Measurements from ENCODE around the gene SCN2B.

Gene SCN2B

DNA sequence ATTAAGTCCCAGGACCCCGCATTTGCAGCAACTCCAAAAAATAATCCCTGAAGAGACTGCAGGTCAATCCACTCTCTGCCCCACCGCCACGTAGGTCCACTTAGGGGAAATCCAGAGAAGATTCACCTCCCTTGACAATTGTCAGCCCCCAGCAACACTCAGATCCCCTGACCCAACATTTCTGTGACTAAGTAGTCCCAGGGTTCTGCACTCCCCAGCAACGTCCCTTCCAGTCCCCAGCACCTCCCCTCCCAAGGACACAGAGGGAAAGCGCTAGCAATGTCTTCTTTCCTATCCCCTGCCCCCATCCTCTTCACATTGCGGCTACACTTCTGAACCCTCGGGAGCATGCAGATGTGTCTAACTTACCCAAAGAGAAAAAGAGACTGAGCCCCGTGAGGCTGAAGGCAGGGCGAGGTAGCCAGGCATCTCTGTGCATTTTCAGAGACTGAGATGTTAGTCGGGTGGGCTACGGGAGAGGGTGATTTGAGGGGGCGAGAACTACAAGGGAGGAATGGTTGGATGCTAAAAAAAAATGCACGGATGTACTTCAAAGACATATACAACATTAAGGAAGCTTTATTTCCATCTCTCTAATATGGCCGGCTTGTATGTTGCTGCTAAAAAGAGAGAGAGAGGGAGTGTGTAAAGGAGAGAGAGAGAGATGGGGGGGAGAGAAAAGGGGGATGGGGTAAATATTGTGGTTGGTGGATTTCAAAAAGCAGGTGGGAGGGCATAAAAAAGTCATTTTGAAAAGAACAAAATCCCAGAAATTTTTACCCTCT, at the start of gene SCN2B:
TSS of gene SCN2B (minus strand) at position 647 of the 785 bp plus-strand sequence. CDS start at position 439, 208 bp downstream.
- FAIRE-seq: no peak

GRCh38 chr11:118224511-118225188, 48.2 kb upstream of the SCN2B start, which contains the start of gene JAML:
JAML (minus strand) TSS chr11:118225011; CDS start chr11:118214866, 10,145 bp downstream.
- no peak for FAIRE-seq

GRCh38 chr11:118223992-118224391, 47.6 kb upstream of the SCN2B start:
- FAIRE-seq: no peak

DNA sequence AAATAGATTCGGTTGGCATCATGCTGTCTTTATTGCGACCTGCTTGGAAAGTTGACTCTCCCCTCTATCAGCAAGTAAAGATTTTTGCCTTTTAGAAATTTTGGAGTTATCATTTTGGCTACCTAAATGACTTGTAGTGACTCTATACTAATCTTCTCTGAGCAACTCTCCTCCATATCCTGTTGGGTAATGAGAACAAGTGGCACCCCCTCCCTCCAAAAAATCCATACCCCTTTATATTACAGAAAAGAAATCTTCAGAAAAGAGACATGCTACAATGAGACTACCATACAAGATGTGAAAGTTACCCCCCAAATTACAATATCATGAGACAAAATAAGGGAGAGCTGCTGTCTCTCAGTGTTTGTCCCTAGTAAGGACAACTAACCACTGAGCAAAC, 47.1 kb upstream of the SCN2B start:
- FAIRE-seq: no peak

GRCh38 chr11:118222437-118222836, 46.0 kb upstream of the SCN2B start:
- no peak for FAIRE-seq

GRCh38 chr11:118221419-118221818, 45.0 kb upstream of the SCN2B start:
- FAIRE-seq: no peak

GRCh38 chr11:118219732-118220131, 43.3 kb upstream of the SCN2B start:
- FAIRE-seq: no peak

GRCh38 chr11:118219244-118219643, 42.8 kb upstream of the SCN2B start:
- no peak for FAIRE-seq

- FAIRE-seq: no peak
These were observed 41.1 kb upstream of the SCN2B start for GRCh38 chr11:118217575-118217974.

DNA sequence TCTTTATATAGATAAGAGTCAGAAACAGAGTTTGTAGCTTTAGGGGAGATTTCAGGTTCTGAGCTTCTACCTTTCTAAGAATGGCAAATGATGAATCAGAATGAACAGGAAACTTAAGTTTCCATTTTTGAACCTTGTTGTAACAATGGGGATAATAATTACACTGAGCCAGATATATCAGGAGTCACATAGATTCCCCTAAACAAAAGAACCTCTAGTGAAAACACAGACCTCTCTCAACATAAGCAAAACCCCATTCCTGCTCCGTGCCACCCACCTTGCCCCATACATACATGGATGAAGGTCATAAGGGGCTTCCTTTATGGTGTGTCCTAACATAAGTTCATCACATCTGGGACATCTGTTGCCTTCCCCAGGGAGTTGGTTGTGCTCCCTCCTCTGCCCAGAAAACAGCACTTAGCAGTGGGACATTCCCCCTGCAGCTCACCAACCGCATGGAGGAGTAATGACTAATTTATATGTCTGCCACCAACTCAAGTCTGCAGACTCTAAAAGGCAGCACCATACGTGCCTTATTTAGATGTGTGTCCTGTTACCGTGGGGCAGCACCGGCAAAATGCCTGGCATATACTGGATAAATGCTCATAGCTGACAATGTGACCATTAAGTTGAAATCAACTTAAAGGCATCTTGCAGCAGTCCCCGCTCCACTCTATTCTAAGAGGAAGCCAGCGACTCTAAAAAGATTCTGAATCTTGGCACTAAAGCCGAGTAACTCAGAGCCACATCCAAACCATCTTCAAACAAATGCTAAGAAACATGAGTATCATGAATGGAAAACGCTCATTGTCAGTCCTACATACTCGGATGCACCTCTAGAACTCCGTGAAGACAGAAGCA, 40.4 kb upstream of the SCN2B start:
- no peak for FAIRE-seq

GRCh38 chr11:118215765-118216164, 39.3 kb upstream of the SCN2B start:
- no peak for FAIRE-seq

- no peak for FAIRE-seq
These were observed 38.8 kb upstream of the SCN2B start for GRCh38 chr11:118215262-118215661.

GRCh38 chr11:118214210-118214914, 37.9 kb upstream of the SCN2B start:
- no peak for FAIRE-seq

GRCh38 chr11:118213781-118214180, 37.3 kb upstream of the SCN2B start:
- no peak for FAIRE-seq

GRCh38 chr11:118213201-118213600, 36.8 kb upstream of the SCN2B start:
- FAIRE-seq: no peak

GRCh38 chr11:118212781-118213191, 36.3 kb upstream of the SCN2B start:
- FAIRE-seq: no peak

DNA sequence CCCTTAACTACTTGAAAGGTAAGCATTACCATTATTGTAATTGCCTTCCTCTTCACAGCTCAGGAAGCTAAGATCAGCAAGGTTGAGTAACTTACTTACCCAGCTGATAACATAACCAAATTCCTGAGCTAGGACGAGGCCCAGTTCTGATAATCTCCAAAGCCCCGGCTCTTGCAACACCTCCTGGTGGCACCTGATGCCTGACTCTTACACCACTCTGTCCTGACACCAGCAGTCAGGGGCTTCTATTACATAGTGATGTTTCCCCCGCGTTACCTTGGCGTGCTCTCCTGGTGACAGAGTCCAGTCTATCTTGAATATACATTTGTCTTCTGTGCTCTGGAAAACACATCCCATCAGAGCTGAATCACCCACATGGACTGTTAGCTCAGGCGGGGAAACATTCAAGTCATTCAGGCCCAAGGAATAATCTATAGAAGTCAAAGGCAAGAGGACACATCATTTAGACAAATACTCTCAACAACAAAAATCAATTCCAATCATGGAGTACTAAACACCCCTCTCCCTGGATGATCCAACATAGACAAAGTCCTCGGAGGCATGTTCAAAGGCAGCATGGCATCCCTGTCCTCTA, 35.8 kb upstream of the SCN2B start:
- no peak for FAIRE-seq

DNA sequence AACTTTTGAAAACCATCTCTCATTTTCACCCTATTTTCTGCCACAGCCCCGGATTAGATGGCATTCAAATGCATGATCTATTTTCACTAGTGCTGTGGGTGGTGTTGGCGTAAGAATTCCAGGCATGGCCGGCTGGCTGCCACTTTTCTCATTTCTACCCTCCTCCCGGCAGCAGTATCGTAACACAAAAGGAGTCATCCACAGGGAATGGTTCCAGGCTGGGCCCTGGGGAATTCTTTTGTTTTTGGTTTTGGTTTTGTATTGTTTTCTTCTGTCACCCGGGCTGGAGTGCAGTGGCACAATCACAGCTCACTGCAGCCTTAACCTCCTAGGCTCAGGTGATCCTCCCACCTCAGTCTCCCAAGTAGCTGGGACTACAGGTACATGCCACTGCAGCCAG, 34.6 kb upstream of the SCN2B start:
- FAIRE-seq: no peak

DNA sequence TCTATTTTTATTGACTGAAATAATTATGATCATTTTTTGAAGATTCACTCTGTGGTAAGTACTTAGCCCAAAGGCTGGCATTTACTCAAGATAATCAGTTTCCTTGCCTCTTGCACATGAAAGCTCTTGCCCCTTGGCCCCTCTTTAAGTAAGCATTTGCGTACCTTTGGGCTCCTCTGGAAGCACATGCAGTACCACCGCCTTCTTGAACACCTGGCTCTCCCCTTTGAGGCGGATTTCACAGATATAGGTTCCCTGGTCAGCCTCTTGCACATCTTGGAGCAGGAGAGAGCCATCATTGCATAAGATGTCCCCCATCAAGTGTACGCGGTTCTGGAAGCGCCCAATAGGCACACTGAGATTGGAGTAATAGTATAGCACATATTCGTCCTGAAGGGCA, 33.9 kb upstream of the SCN2B start:
- no peak for FAIRE-seq

GRCh38 chr11:118209033-118209432, 32.6 kb upstream of the SCN2B start:
- FAIRE-seq: no peak

GRCh38 chr11:118207079-118207478, 30.6 kb upstream of the SCN2B start:
- no peak for FAIRE-seq

DNA sequence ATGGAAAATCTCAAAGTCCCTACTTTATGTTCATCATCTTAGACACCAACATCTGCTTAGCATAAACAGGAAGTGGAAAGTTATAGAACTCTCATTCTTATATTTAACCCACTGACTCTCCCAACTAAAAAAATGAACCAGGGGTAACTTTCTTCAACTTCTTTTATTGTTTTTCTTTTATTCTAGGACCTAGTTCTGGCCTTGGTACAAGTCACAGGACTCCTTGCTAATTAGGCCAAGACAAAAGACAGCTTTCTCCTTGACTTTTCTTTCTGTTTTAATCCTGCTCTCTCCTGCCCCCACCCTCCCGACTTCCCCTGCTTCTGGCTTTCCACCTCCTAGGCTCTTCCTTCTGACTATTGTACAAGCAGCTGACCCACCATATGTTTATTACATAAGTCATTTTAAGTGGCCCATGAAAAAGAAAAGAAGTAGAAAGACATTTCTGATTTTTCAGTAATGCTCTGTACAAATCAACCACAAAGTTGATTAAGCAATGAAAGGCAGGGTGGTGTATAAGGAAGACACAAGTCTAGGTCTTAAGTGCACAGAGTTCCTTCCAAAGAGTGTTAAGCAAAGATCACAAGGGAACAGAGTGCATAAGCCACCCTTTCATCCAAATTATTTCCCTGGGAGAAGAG, 30.1 kb upstream of the SCN2B start:
- no peak for FAIRE-seq

Data from A204.1 (cell line).